SU-DHL-6 (cell line): ENCODE measurements around the gene MYO1D.

Source experiments
- H2AFZ ChIP-seq: fragments of 200-600 bp; sonication (generic); 2 replicates; pipeline ENCODE4 v1.6.1; 2014; ENCODE audit warnings: low read depth, mild to moderate bottlenecking, moderate library complexity, mixed read lengths, antibody characterized with exemption, low read length; ENCODE audit not compliant: severe bottlenecking
- H3F3A ChIP-seq: fragments of 200-600 bp; shearing (Covaris generic); 2 replicates; pipeline ENCODE4 v1.6.0; 2016; ENCODE audit warnings: antibody characterized with exemption, mild to moderate bottlenecking; ENCODE audit not compliant: insufficient read depth
- H3K27ac ChIP-seq: fragments of 200-600 bp; sonication (generic); 2 replicates; pipeline ENCODE4 v1.5.1; 2016; ENCODE audit warnings: low read depth, mild to moderate bottlenecking, low read length, moderate library complexity, mixed read lengths
- H3K27me3 ChIP-seq: fragments of 200-600 bp; sonication (generic), shearing (Covaris generic); 2 replicates; pipeline ENCODE4 v1.6.0; 2014; ENCODE audit warnings: mild to moderate bottlenecking, low read length
- H3K36me3 ChIP-seq: fragments of 200-600 bp; sonication (generic); 2 replicates; pipeline ENCODE4 v1.6.1; 2014; ENCODE audit warnings: mild to moderate bottlenecking, low read length, mixed read lengths
- H3K4me2 ChIP-seq: fragments of 300-600, 200-600 bp; shearing (Covaris generic), sonication (generic); 2 replicates; pipeline ENCODE4 v1.6.0; 2014; ENCODE audit warnings: low read length, low read depth, mild to moderate bottlenecking; ENCODE audit not compliant: poor library complexity, severe bottlenecking
- H3K4me3 ChIP-seq: fragments of 200-600 bp; sonication (generic); 2 replicates; pipeline ENCODE4 v1.5.1; 2014; ENCODE audit warnings: antibody characterized with exemption, low read length, mild to moderate bottlenecking, mixed read lengths; ENCODE audit not compliant: insufficient read depth, poor library complexity, severe bottlenecking
- H3K79me2 ChIP-seq: fragments of 200-600 bp; sonication (generic); 2 replicates; pipeline ENCODE4 v1.6.1; 2014; ENCODE audit warnings: mild to moderate bottlenecking, low read length, moderate library complexity; ENCODE audit not compliant: insufficient read depth
- H3K9ac ChIP-seq: fragments of 200-600 bp; sonication (generic); 2 replicates; pipeline ENCODE4 v1.7.0; 2014; ENCODE audit warnings: mild to moderate bottlenecking, low read length
- H3K9me2 ChIP-seq: fragments of 200-600 bp; sonication (generic); replicated peaks from 2 replicates; pipeline ENCODE4 v1.6.1; 2014; ENCODE audit warnings: low read length; ENCODE audit not compliant: insufficient read depth
- H3K9me3 ChIP-seq: fragments of 200-600 bp; sonication (generic); 2 replicates; pipeline ENCODE4 v1.6.1; 2014; ENCODE audit warnings: low read length, mixed read lengths; ENCODE audit not compliant: insufficient read depth
- H4K20me1 ChIP-seq: fragments of 200-600 bp; sonication (generic); 2 replicates; pipeline ENCODE4 v1.6.1; 2014; ENCODE audit warnings: low read depth, mild to moderate bottlenecking, antibody characterized with exemption, low read length, moderate library complexity, mixed read lengths
- EZH2phosphoT487 ChIP-seq: fragments of 200-600 bp; sonication (generic), shearing (Covaris generic); conservative IDR thresholded peaks from 2 replicates; pipeline ENCODE4 v1.6.1; 2018; ENCODE audit warnings: mild to moderate bottlenecking, antibody characterized with exemption, low read length, moderate library complexity, mixed read lengths
- TF ChIP-seq, protein P1 (sequence below): fragments of 200-600 bp; sonication (generic); IDR thresholded peaks from one replicate; pipeline ENCODE4 v1.5.1; 2017; ENCODE audit warnings: antibody characterized with exemption, mild to moderate bottlenecking, low read length, moderate library complexity; ENCODE audit not compliant: insufficient read depth, poor library complexity, severe bottlenecking

Gene MYO1D

DNA sequence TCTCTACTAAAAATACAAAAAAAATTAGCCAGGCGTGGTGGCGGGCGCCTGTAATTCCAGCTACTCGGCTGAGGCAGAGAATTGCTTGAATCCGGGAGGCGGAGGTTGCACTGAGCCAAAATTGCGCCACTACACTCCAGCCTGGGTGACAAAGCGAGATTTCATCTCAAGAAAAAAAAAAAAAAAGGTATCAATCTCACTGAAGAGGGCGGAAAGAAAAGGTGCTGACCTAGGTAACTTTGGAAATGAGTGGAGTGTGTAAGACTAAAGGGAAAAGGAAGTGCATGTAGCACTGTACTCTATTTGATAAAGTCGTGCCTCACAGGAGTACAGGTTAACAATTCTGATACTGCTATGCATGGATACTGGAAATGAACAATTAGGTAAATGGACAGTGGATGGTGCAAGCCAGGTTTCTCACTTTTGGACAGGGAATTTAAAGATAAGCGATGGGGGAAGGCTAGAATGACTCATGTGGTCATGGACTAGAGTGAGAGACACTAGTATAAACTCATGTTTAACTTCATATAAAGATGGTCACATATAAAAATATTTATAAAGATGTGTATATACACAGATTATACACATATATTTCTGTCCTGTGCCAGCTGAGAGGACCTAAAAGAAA, 247.2 kb downstream of the MYO1D start:
- H3F3A ChIP-seq, result no peaks in the 10 kb centered on the region
- no peaks in the 10 kb centered on the region for H4K20me1 ChIP-seq
- no peak overlapping the region for H3K4me2 ChIP-seq
- no peaks in the 10 kb centered on the region for H3K9me3 ChIP-seq
- no peak overlapping the region for H3K9ac ChIP-seq
- H3K4me3 ChIP-seq, result no peak overlapping the region
- TF ChIP-seq, protein P1, sequence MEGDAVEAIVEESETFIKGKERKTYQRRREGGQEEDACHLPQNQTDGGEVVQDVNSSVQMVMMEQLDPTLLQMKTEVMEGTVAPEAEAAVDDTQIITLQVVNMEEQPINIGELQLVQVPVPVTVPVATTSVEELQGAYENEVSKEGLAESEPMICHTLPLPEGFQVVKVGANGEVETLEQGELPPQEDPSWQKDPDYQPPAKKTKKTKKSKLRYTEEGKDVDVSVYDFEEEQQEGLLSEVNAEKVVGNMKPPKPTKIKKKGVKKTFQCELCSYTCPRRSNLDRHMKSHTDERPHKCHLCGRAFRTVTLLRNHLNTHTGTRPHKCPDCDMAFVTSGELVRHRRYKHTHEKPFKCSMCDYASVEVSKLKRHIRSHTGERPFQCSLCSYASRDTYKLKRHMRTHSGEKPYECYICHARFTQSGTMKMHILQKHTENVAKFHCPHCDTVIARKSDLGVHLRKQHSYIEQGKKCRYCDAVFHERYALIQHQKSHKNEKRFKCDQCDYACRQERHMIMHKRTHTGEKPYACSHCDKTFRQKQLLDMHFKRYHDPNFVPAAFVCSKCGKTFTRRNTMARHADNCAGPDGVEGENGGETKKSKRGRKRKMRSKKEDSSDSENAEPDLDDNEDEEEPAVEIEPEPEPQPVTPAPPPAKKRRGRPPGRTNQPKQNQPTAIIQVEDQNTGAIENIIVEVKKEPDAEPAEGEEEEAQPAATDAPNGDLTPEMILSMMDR, result no peak
- no peak for TF ChIP-seq EZH2phosphoT487
- no peak overlapping the region for H3K27ac ChIP-seq
- H3K79me2 ChIP-seq, result no peaks in the 10 kb centered on the region
- no peaks in the 10 kb centered on the region for H3K9me2 ChIP-seq
- H3K36me3 ChIP-seq, result no peaks in the 10 kb centered on the region
- H3K27me3 ChIP-seq, result no peaks in the 10 kb centered on the region
- H2AFZ ChIP-seq, result no peak overlapping the region

DNA sequence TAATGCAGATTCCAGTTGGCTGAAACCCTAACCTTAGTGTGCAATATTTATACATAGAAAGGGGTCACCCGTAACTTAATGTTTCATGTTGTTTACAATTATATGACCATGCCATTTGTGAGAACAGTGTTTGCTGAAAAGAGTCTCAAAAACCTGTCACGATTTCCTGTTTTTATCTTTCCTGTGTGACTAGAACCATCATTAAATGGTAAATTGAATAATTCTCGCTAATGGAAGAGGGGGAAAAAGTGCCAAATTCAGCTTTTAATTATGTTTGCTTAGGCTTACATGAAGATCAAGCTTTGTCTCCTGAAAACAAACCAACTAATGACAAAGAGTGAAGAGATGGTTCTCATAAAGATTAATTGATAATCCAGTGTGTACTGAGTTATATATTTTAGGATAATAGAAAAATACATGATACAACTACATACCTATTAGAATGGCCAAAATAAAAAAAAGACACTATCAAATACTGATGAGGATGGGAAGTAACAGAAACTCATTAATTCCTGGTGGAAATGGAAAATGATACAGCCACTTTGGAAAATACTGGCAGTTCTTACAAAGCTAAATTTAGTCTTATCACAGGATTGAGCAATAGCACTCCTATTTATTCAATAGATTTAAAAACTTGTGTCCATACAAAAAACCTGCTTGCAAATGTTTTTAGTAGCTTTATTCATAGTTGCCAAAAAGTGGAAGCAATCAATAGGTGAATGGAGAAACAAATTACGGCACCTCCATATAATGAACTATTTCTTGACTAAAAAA, 248.5 kb downstream of the MYO1D start:
- H3K9me3 ChIP-seq, result no peaks in the 10 kb centered on the region
- TF ChIP-seq, protein P1, result no peak
- no peak for TF ChIP-seq EZH2phosphoT487

DNA sequence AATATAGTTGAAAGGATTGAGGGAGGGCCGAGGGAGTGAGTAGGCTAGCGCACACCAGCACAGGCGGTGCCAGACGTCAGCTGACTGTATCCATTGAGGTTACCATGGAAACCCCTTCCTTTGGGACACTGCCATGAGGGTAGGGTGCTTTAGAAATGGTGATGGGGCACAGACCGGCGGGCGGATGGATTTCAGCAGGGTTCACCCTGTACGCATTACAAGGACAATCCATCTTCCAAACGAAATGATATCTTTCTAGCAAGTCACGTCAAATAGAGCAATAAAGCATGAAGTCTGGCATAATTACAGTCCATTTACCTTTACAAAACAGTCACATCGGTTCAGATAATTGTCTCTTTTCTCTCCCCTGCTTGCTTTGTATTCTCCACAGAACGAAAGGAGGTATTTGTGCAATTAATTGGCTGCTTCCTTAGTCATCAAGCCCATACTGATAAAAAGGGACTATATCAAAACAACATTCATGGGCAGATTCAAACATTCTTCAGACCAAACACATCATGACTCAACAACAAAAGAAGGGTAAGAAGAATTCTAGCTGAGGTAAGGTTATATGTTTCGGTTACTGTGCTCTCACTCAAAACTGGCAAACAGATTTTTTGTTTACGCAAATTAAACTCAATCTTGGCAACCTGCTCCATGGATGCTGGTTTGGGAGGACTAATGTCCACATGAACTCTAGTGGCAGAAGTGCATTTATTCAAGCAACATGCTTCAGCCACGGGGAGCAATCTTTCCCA, 249.5 kb downstream of the MYO1D start:
- no peaks in the 10 kb centered on the region for H3K9me2 ChIP-seq
- no peak overlapping the region for H3K9ac ChIP-seq
- no peaks in the 10 kb centered on the region for H3K27me3 ChIP-seq
- no peaks in the 10 kb centered on the region for H3F3A ChIP-seq
- no peak overlapping the region for H2AFZ ChIP-seq
- no peak overlapping the region for H3K27ac ChIP-seq
- no peaks in the 10 kb centered on the region for H3K36me3 ChIP-seq
- no peaks in the 10 kb centered on the region for H4K20me1 ChIP-seq
- H3K4me3 ChIP-seq, result no peak overlapping the region
- no peak overlapping the region for H3K4me2 ChIP-seq
- TF ChIP-seq, protein P1, result no peak
- no peak for TF ChIP-seq EZH2phosphoT487
- H3K79me2 ChIP-seq, result no peaks in the 10 kb centered on the region
- H3K9me3 ChIP-seq, result no peaks in the 10 kb centered on the region

More for the DNA sequence above, 248.5 kb downstream of the MYO1D start:
- no peaks in the 10 kb centered on the region for H3K79me2 ChIP-seq
- no peaks in the 10 kb centered on the region for H3K27me3 ChIP-seq
- H3F3A ChIP-seq, result no peaks in the 10 kb centered on the region
- no peak overlapping the region for H2AFZ ChIP-seq
- H3K36me3 ChIP-seq, result no peaks in the 10 kb centered on the region
- no peak overlapping the region for H3K27ac ChIP-seq
- H4K20me1 ChIP-seq, result no peaks in the 10 kb centered on the region
- H3K9me2 ChIP-seq, result no peaks in the 10 kb centered on the region
- H3K9ac ChIP-seq, result no peak overlapping the region
- H3K4me3 ChIP-seq, result no peak overlapping the region
- H3K4me2 ChIP-seq, result no peak overlapping the region
